ENCODE data around the gene PPP1R13B.
"Not testable (repeated sequence)": the region's sequence is repeated elsewhere in the genome, so short reads cannot be mapped to it uniquely, and the experiment has no call there.

PPP1R13B gene

GRCh38 chr14:103848175-103849077 lies 1.1 kb upstream of the PPP1R13B start:
- DNase-seq (ENCODE audit: low spot score), result no peak
- Histone ChIP-seq H3K27ac (peak overlapping the region; percentile 54 to 91), H3K4me3 (peak overlapping the region; percentile 89)
- TF ChIP-seq CTCF (IDR thresholded peaks at IDR 0.05), result no peak

GRCh38 chr14:103846543-103847450 lies 578 bp downstream of the PPP1R13B start:
- H3K4me3 ChIP-seq, result peak overlapping the region; percentile 89
- DNase-seq (ENCODE audit: low spot score), result no peak

GRCh38 chr14:103846097-103846496 lies 1.3 kb downstream of the PPP1R13B start:
- H3K27ac ChIP-seq, result no peak overlapping the region
- TF ChIP-seq CTCF (IDR thresholded peaks at IDR 0.05), result no peak
- no peak for DNase-seq (ENCODE audit: low spot score)
- H3K4me3 ChIP-seq, result peak overlapping the region; percentile 89

More at GRCh38 chr14:103846543-103847450, 578 bp downstream of the PPP1R13B start:
- no peak for TF ChIP-seq CTCF (IDR thresholded peaks at IDR 0.05)
- H3K27ac ChIP-seq, result peak overlapping the region; percentile 46 to 91

GRCh38 chr14:103845327-103845726 lies 2.0 kb downstream of the PPP1R13B start:
- no peak for TF ChIP-seq CTCF (IDR thresholded peaks at IDR 0.05)
- DNase-seq (ENCODE audit: low spot score), result no peak
- Histone ChIP-seq H3K4me3 (no peak overlapping the region), H3K27ac (no peak overlapping the region)

- not testable (repeated sequence) for H3K27ac ChIP-seq; H3K4me3 ChIP-seq; DNase-seq (ENCODE audit: low spot score)
Observed at GRCh38 chr14:103841265-103841664, 6.1 kb downstream of the PPP1R13B start.

GRCh38 chr14:103840014-103840413 lies 7.4 kb downstream of the PPP1R13B start:
- no peak for DNase-seq (ENCODE audit: low spot score)
- Histone ChIP-seq H3K4me3 (no peak overlapping the region), H3K27ac (no peak overlapping the region)
- no peak for TF ChIP-seq CTCF (IDR thresholded peaks at IDR 0.05)

- no peak for DNase-seq (ENCODE audit: low spot score)
- no peak for TF ChIP-seq CTCF (IDR thresholded peaks at IDR 0.05)
- Histone ChIP-seq H3K4me3 (no peak overlapping the region), H3K27ac (no peak overlapping the region)
Observed at GRCh38 chr14:103839579-103839978, 7.8 kb downstream of the PPP1R13B start.

Data from coronary artery (tissue), 2 donors.